ENCODE data around the gene KCTD8. TPM values are rescaled to one million over a fixed set of nuclear protein-coding genes. Genes with fewer than 3 reads are reported as not detected.

KCTD8 gene
- total RNA-seq, 1 experiment from 2014 or later = not detected

DNA sequence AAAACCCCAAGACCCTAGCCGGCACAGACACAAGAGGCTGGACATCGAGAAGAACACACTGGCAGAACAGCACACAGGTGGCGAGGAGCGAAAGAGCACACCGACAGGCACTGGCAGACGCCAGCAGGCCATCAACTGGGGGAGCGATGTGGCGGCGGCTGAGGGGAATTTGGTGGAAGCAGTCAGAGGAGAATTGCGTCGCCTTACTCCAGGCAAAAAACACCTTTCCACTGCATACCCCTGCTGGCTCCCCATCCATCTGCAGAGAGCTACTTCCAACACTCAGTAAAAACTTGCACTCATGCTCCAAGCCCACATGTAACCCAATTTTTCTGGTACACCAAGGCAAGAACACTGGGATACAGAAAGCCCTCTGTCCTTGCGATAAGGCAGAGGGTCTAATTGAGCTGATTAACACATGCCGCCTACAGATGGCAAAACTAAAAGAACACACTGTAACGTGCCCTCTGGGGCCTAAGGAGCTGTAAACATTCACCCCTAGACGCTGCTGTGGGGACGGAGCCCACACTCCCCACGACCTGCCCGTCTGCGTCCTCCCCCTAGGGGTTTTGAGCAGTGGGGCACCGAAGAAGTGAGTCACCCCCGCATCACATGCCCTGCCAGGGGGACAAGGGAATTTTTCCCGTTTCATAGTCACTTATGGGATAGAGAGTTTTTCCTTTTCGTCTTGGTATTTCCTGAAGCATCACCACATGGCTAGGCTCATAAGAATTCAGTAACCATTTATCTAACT is 262.3 kb downstream of the KCTD8 start:
- no peaks in the 10 kb centered on the region for H4K20me1 ChIP-seq (ENCODE audit: insufficient read depth)
- no peak overlapping the region for H3K4me2 ChIP-seq (ENCODE audit: low read length)
- ChIA-PET CTCF (no interaction called here), RAD21 (ENCODE audit: low non-redundant PET in 1 of 2, low total read pairs in 2 of 2, uncharacterized antibody in 2 of 2, unreplicated experiment in 2 of 2) (no interaction called here), POLR2A (no interaction called here)
- no peaks in the 10 kb centered on the region for H3K4me1 ChIP-seq (ENCODE audit: control insufficient read depth in 1 of 2, insufficient read depth in 2 of 2, low read length in 2 of 2)
- H3K4me3 ChIP-seq (replicated peaks in 1 of 2; ENCODE audit: low read depth in 1 of 2, low read length in 2 of 2) = no peak overlapping the region
- H3K27ac ChIP-seq (ENCODE audit: low read depth, low read length) = no peak overlapping the region
- BruUV-seq (replicated peaks) = no TSS peak
- no peaks in the 10 kb centered on the region for H3K79me2 ChIP-seq (ENCODE audit: insufficient read depth, low read length)
- no peak for ATAC-seq
- no peak overlapping the region for H2AFZ ChIP-seq (ENCODE audit: low read depth, low read length, poor library complexity, severe bottlenecking)
- no peak for DNase-seq (ENCODE audit: low read depth, low spot score)
- no peaks in the 10 kb centered on the region for H3K36me3 ChIP-seq (ENCODE audit: control insufficient read depth in 1 of 2, insufficient read depth in 2 of 2, low read length in 2 of 2)
- no peaks in the 10 kb centered on the region for H3K9me2 ChIP-seq (ENCODE audit: insufficient read depth)
- peaks cover 7 to 13% of the 10 kb centered on the region in 2 experiments; a peak in 2 of 4 replicates for H3K9me3 ChIP-seq (ENCODE audit: control insufficient read depth in 1 of 2, insufficient read depth in 1 of 2, low read depth in 1 of 2, low read length in 2 of 2)
- H3K9ac ChIP-seq (ENCODE audit: low read length) = no peak overlapping the region
- TF ChIP-seq CEBPB (IDR thresholded peaks at IDR 0.05; ENCODE audit: low read depth) = no peak
- no peak for TF ChIP-seq ELF1 (IDR thresholded peaks at IDR 0.05; ENCODE audit: borderline replicate concordance, low read depth)
- no peak for TF ChIP-seq MAX (IDR thresholded peaks at IDR 0.05)
- TF ChIP-seq TCF7L2 (IDR thresholded peaks at IDR 0.05; ENCODE audit: borderline replicate concordance, extremely low read depth, insufficient read depth, insufficient read length) = no peak
- TF ChIP-seq POLR2A (IDR thresholded peaks at IDR 0.05; ENCODE audit: borderline replicate concordance, extremely low read depth, insufficient read depth, insufficient read length) = no peak
- TF ChIP-seq CTCF (IDR thresholded peaks at IDR 0.05 in 2 of 3, conservative IDR thresholded peaks at IDR 0.05 in 1 of 3; ENCODE audit: borderline replicate concordance in 1 of 3, insufficient read depth in 1 of 3, low read depth in 2 of 3, low read length in 2 of 3) = no peak
- no peak for TF ChIP-seq ZNF274 (IDR thresholded peaks at IDR 0.05; ENCODE audit: low read depth, low read length)
- no peak for TF ChIP-seq RAD21 (IDR thresholded peaks at IDR 0.05; ENCODE audit: low read depth)
- TF ChIP-seq, protein P1, sequence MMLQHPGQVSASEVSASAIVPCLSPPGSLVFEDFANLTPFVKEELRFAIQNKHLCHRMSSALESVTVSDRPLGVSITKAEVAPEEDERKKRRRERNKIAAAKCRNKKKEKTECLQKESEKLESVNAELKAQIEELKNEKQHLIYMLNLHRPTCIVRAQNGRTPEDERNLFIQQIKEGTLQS (IDR thresholded peaks at IDR 0.05) = no peak
- no peak for TF ChIP-seq ZFX (IDR thresholded peaks at IDR 0.05)
- TF ChIP-seq SRF (IDR thresholded peaks at IDR 0.05; ENCODE audit: low read depth) = no peak
- TF ChIP-seq POLR2AphosphoS5 (IDR thresholded peaks at IDR 0.05; ENCODE audit: low read depth, low read length) = no peak
- no peak for TF ChIP-seq ZBTB33 (IDR thresholded peaks at IDR 0.05; ENCODE audit: extremely low read depth, insufficient replicate concordance, low read length)
- no peak for TF ChIP-seq FOSL1 (IDR thresholded peaks at IDR 0.05; ENCODE audit: low read depth)
- TF ChIP-seq SP1 (IDR thresholded peaks at IDR 0.05; ENCODE audit: low read depth) = no peak
- no peak for TF ChIP-seq REST (IDR thresholded peaks at IDR 0.05; ENCODE audit: low read depth)
- no peak for TF ChIP-seq CBX3 (IDR thresholded peaks at IDR 0.05; ENCODE audit: low read depth)
- TF ChIP-seq SIN3A (IDR thresholded peaks at IDR 0.05; ENCODE audit: low read depth) = no peak
- TF ChIP-seq EGR1 (IDR thresholded peaks at IDR 0.05; ENCODE audit: low read depth) = no peak
- no peaks in the 10 kb centered on the region for H3K27me3 ChIP-seq (ENCODE audit: insufficient read depth, low read length)
- intact Hi-C loops (cut with micrococcal nuclease) = no loop called here

Measured in HCT116 (cell line).